HepG2 (cell line): ENCODE data around the gene POLR3E. TPM values are rescaled to one million over a fixed set of nuclear protein-coding genes. Genes with fewer than 3 reads are reported as not detected.
A peak's percentile ranks its signal among the peaks of the same experiment; 100 is the strongest.

Source experiments
- DNMT1 ChIP-seq: sonication (generic); formaldehyde crosslinking; IDR thresholded peaks from 2 replicates; pipeline ENCODE4 v1.5.1; 2020; ENCODE audit warnings: mild to moderate bottlenecking, missing genetic modification reagents
- FOXM1 ChIP-seq: sonication (generic); formaldehyde crosslinking; IDR thresholded peaks from 2 replicates; pipeline ENCODE4 v1.5.0; 2020; ENCODE audit warnings: missing genetic modification reagents
- NBN ChIP-seq: fragments of 450-650 bp; conservative IDR thresholded peaks from 2 replicates; pipeline ENCODE4 v1.6.1; 2017
- POLR2AphosphoS5 ChIP-seq: IDR thresholded peaks from 2 replicates; pipeline ENCODE4 v1.6.1; 2012; ENCODE audit warnings: low read depth, low read length
- PRMT3 ChIP-seq: sonication (generic); formaldehyde crosslinking; IDR thresholded peaks from 2 replicates; pipeline ENCODE4 v1.8.1; 2022; ENCODE audit warnings: low read depth, mild to moderate bottlenecking, moderate library complexity, missing genetic modification reagents, borderline replicate concordance
- SPEN ChIP-seq: sonication (generic); formaldehyde crosslinking; IDR thresholded peaks from 2 replicates; pipeline ENCODE4 v1.5.1; 2020; ENCODE audit warnings: low read depth, mild to moderate bottlenecking, missing genetic modification reagents
- TOE1 ChIP-seq: sonication (generic); formaldehyde crosslinking; IDR thresholded peaks from 2 replicates; pipeline ENCODE4 v1.4.0; 2020; ENCODE audit warnings: mild to moderate bottlenecking, missing genetic modification reagents
- XBP1 ChIP-seq: sonication (generic); formaldehyde crosslinking; IDR thresholded peaks from 2 replicates; pipeline ENCODE4 v1.5.0; 2020; ENCODE audit warnings: missing genetic modification reagents
- ZNF136 ChIP-seq: sonication (generic); formaldehyde crosslinking; IDR thresholded peaks from 2 replicates; pipeline ENCODE4 v1.8.1; 2022; ENCODE audit warnings: low read depth, mild to moderate bottlenecking, moderate library complexity, missing genetic modification reagents
- ZNF160 ChIP-seq: sonication (generic); formaldehyde crosslinking; IDR thresholded peaks from 2 replicates; pipeline ENCODE4 v1.8.0; 2022; ENCODE audit warnings: mild to moderate bottlenecking, inconsistent platforms, missing genetic modification reagents
- ZNF441 ChIP-seq: sonication (generic); formaldehyde crosslinking; IDR thresholded peaks from 2 replicates; pipeline ENCODE4 v1.7.0; 2021; ENCODE audit warnings: missing genetic modification reagents, borderline replicate concordance
- ZNF567 ChIP-seq: sonication (generic); formaldehyde crosslinking; IDR thresholded peaks from 2 replicates; pipeline ENCODE4 v1.8.1; 2023; ENCODE audit warnings: mild to moderate bottlenecking, missing genetic modification reagents, borderline replicate concordance
- ZNF781 ChIP-seq: sonication (generic); formaldehyde crosslinking; IDR thresholded peaks from 2 replicates; pipeline ENCODE4 v1.5.1; 2020; ENCODE audit warnings: borderline replicate concordance, mild to moderate bottlenecking, missing genetic modification reagents; ENCODE audit errors: not compliant biosample characterization
- ZNF790 ChIP-seq: sonication (generic); formaldehyde crosslinking; IDR thresholded peaks from 2 replicates; pipeline ENCODE4 v1.8.0; 2022; ENCODE audit warnings: missing genetic modification reagents, mild to moderate bottlenecking, borderline replicate concordance
- polyA plus RNA-seq, 8 experiments: library from polyadenylated mRNA; depleted of rRNA in 3 of 8; stranded (reverse) in 7 of 8; unstranded in 1 of 8; fragments of >200 nt; fragmentation: Illumina TruSeq in 4 of 8; extraction: Trizol in 4 of 8; gene quantifications; 2 replicates each; pipeline versions ENCODE4 v1.2.1 to v1.2.3, GENCODE V29; 2011 to 2016; ENCODE audit warnings: low read depth in 4 of 8, missing spikeins in 1 of 8, mixed read lengths in 1 of 8; ENCODE audit not compliant: insufficient read depth in 1 of 8
- total RNA-seq, 5 experiments: library from RNA; depleted of rRNA; stranded (reverse); fragments of >200 nt; fragmentation: Illumina TruSeq; extraction: Trizol; gene quantifications; 2 replicates each; pipeline ENCODE4 v1.2.3, GENCODE V29; 2016; ENCODE audit warnings: low read depth in 1 of 5
- TF ChIP-seq, protein P1 (sequence below): sonication (generic); formaldehyde crosslinking; IDR thresholded peaks from 2 replicates; pipeline ENCODE4 v1.4.0; 2020; ENCODE audit warnings: missing genetic modification reagents, mild to moderate bottlenecking, borderline replicate concordance
- TF ChIP-seq, protein P2 (sequence below): IDR thresholded peaks from 2 replicates; pipeline ENCODE4 v1.6.1; 2016
- TF ChIP-seq, protein P3 (sequence below): sonication (generic); formaldehyde crosslinking; IDR thresholded peaks from 2 replicates; pipeline ENCODE4 v1.4.0; 2020; ENCODE audit warnings: missing genetic modification reagents
- TF ChIP-seq, protein P4 (sequence below): sonication (generic); formaldehyde crosslinking; IDR thresholded peaks from 2 replicates; pipeline ENCODE4 v1.8.1; 2023; ENCODE audit warnings: missing genetic modification reagents, mild to moderate bottlenecking, borderline replicate concordance
- TF ChIP-seq, protein P5 (sequence below): sonication (generic); formaldehyde crosslinking; conservative IDR thresholded peaks from 2 replicates; pipeline ENCODE4 v1.4.0; 2020; ENCODE audit warnings: missing genetic modification reagents
- TF ChIP-seq, protein P6 (sequence below): sonication (generic); formaldehyde crosslinking; IDR thresholded peaks from 2 replicates; pipeline ENCODE4 v1.4.0; 2020; ENCODE audit warnings: mild to moderate bottlenecking, low read depth, missing genetic modification reagents

Gene POLR3E
- total and polyA plus RNA-seq, 2 of the 13 experiments (the other 11 are each of a cell fraction or from before 2014, with no cell fraction given) = 135 to 262 TPM

DNA sequence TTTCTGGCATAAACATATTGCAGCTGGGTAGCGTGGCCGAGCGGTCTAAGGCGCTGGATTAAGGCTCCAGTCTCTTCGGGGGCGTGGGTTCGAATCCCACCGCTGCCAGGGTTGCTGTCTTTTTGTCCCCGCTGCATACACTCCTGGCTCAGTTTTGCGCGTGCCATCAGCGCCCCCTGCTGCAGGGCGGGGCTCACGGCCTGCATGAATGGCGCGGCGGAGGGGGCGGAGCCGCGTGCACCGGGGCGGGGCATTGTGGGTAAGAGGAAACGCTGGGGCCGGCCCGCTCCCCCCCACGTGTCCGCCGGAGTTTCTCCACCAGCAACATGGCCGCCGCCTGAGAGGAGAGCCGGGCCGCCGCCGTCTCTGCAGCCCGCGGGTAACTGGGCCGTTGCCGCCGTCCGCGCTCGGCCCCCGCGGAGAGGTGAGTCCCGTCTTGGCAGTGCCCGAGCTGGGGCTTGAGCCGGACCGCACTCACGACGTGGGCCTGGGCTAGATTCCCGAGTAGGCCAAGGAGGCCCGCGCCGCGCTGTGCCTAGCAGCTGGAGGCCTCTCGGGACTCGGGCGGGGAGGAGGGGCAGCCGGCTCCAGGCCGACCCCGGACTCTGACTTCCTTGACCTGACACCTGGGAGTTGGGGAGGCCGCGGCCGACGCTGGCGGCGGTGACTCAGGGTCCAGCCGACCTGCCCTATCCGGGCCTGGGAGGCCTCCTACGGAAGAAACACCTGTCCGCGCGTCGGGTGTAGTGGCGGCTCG is at the start of gene POLR3E (continued):
- peak; percentile 96 for TF ChIP-seq TOE1
- peak; percentile 95 for TF ChIP-seq ZNF790 (CRISPR knock-in tag)
- peak; percentile 92 for TF ChIP-seq ZNF160
- TF ChIP-seq POLR2AphosphoS5 = peak; percentile 75
- peak; percentile 83 for TF ChIP-seq ZNF781 (CRISPR knock-in tag)
- 0 out of 2 replicates have a peak, but pooled peaks have one; percentile 7 for TF ChIP-seq FOXM1 (CRISPR knock-in tag)
- TF ChIP-seq ZNF441 (CRISPR knock-in tag) = no peak; the same call in none of the 2 replicates
- TF ChIP-seq, protein P1, sequence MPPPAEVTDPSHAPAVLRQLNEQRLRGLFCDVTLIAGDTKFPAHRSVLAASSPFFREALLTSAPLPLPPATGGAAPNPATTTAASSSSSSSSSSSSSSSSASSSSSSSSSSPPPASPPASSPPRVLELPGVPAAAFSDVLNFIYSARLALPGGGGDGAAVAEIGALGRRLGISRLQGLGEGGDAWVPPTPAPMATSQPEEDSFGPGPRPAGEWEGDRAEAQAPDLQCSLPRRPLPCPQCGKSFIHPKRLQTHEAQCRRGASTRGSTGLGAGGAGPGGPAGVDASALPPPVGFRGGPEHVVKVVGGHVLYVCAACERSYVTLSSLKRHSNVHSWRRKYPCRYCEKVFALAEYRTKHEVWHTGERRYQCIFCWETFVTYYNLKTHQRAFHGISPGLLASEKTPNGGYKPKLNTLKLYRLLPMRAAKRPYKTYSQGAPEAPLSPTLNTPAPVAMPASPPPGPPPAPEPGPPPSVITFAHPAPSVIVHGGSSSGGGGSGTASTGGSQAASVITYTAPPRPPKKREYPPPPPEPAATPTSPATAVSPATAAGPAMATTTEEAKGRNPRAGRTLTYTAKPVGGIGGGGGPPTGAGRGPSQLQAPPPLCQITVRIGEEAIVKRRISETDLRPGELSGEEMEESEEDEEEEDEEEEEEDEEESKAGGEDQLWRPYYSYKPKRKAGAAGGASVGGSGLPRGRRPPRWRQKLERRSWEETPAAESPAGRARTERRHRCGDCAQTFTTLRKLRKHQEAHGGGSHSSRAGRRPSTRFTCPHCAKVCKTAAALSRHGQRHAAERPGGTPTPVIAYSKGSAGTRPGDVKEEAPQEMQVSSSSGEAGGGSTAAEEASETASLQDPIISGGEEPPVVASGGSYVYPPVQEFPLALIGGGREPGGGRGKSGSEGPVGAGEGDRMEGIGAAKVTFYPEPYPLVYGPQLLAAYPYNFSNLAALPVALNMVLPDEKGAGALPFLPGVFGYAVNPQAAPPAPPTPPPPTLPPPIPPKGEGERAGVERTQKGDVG (CRISPR knock-in tag) = peak; percentile 98; the same call in 1 of the 2 replicates
- no peak; the same call in 1 of the 2 replicates for TF ChIP-seq PRMT3
- TF ChIP-seq NBN = no peak
- peak; percentile 99 for TF ChIP-seq SPEN
- TF ChIP-seq, protein P2, sequence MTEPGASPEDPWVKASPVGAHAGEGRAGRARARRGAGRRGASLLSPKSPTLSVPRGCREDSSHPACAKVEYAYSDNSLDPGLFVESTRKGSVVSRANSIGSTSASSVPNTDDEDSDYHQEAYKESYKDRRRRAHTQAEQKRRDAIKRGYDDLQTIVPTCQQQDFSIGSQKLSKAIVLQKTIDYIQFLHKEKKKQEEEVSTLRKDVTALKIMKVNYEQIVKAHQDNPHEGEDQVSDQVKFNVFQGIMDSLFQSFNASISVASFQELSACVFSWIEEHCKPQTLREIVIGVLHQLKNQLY = peak; percentile 94; the same call in 1 of the 2 replicates
- TF ChIP-seq, protein P3, sequence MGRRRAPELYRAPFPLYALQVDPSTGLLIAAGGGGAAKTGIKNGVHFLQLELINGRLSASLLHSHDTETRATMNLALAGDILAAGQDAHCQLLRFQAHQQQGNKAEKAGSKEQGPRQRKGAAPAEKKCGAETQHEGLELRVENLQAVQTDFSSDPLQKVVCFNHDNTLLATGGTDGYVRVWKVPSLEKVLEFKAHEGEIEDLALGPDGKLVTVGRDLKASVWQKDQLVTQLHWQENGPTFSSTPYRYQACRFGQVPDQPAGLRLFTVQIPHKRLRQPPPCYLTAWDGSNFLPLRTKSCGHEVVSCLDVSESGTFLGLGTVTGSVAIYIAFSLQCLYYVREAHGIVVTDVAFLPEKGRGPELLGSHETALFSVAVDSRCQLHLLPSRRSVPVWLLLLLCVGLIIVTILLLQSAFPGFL (CRISPR knock-in tag) = peak; percentile 72
- TF ChIP-seq, protein P4, sequence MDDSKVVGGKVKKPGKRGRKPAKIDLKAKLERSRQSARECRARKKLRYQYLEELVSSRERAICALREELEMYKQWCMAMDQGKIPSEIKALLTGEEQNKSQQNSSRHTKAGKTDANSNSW (CRISPR knock-in tag) = peak; percentile 76; the same call in 1 of the 2 replicates
- TF ChIP-seq, protein P5, sequence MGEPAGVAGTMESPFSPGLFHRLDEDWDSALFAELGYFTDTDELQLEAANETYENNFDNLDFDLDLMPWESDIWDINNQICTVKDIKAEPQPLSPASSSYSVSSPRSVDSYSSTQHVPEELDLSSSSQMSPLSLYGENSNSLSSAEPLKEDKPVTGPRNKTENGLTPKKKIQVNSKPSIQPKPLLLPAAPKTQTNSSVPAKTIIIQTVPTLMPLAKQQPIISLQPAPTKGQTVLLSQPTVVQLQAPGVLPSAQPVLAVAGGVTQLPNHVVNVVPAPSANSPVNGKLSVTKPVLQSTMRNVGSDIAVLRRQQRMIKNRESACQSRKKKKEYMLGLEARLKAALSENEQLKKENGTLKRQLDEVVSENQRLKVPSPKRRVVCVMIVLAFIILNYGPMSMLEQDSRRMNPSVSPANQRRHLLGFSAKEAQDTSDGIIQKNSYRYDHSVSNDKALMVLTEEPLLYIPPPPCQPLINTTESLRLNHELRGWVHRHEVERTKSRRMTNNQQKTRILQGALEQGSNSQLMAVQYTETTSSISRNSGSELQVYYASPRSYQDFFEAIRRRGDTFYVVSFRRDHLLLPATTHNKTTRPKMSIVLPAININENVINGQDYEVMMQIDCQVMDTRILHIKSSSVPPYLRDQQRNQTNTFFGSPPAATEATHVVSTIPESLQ (CRISPR knock-in tag) = peak; percentile 96
- TF ChIP-seq, protein P6, sequence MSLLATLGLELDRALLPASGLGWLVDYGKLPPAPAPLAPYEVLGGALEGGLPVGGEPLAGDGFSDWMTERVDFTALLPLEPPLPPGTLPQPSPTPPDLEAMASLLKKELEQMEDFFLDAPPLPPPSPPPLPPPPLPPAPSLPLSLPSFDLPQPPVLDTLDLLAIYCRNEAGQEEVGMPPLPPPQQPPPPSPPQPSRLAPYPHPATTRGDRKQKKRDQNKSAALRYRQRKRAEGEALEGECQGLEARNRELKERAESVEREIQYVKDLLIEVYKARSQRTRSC (CRISPR knock-in tag) = no peak; the same call in 1 of the 2 replicates
- TF ChIP-seq ZNF567 = peak; percentile 75; the same call in 1 of the 2 replicates
- TF ChIP-seq DNMT1 (CRISPR knock-in tag) = peak; percentile 99
- TF ChIP-seq XBP1 (CRISPR knock-in tag) = peak; percentile 81; the same call in 1 of the 2 replicates
- TF ChIP-seq ZNF136 = peak; percentile 99
